ENCODE results near the gene KXD1. TPM values are rescaled to one million over a fixed set of nuclear protein-coding genes. Genes with fewer than 3 reads are reported as not detected.
"Not testable (repeated sequence)": the region's sequence is repeated elsewhere in the genome, so short reads cannot be mapped to it uniquely, and the experiment has no call there.

The KXD1 gene
- total RNA-seq, 1 donor from 2014 or later = 16.4 TPM

DNA sequence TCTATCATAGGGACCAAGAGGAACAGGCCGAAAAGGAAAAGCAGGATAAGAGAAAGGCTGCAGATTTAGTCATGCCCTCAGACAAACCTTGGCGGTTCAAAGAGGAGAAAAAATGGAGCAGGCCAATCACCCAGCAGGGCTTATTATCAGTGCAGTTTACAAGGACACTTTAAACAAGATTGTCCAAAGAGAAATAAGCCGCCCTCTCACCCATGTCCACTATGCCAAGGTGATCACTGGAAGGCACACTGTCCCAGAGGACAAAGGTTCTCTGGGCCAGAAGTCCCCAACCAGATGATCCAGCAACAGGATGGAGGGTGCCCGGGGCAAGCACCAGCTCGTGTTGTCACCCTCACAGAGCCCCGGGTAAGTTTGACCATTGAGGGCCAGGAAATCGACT, 22.6 kb downstream of the KXD1 start:
- no peak for DNase-seq

DNA sequence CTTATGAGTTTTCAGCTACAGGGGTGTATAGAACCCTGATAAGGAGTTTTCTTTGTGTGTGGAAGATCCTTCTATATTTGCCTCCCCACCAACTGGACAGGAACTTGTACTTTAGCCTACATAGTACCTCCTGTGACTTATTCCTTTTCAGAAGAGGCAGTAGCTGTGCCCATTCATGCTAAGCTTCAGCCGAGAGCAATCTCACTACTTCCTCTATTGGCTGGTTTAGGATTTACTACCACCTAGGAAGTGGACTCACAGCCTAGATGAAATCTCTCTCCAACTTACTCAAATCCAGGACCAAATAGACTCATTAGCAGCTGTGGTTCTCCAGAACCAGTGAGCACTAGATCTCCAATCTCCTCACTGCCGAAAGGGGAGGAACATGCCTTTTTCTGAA, 28.6 kb downstream of the KXD1 start:
- DNase-seq = no peak

DNA sequence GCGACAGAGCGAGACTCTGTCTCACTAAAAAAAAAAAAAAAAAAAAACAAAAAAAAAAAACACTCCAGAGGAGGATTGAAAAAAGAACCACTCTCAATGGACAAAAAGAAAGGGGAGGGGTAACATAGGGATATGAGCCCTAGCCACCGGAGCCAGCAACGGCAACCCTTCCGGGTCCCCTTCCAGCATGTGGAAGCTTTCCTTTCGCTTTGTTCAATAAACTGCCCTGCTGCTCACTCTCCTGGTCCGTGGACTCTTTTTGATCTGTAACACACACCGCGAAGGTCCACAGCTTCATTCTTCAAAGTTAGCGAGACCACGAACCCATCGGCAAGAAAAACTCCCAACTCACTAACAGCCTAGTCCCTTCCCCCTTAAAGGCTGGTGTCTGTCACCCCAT, 29.9 kb downstream of the KXD1 start:
- DNase-seq = no peak

DNA sequence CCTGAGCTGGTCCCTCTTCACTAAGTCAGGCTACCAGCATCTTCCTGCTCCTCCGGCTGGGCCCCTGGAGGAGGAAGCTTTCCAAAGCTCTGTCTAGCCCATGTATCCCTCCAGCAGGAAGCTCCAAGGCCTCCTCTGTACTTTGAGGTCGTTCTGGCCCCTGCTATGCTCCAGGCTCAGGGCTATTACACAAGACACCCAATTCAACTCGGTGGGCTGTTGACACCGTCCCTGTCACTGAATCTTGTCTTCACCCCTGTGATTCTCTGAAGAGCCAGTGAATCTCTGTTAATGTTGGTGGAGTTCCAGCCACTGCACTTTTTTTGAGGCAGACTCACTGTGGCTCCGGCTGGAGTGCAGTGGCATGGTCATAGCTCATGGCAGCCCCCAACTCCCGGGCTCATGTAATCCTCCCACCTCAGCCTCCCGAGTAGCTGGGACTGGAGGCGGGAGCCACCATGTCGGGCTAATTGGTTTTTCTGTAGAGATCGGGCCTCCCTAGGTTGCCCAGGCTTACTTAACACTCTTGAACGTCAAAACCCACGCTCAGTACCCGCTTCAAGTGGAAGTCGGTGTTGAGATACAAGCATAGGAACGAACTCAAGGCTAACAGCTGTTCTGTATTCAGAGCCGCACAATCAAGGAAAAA, 30.4 kb downstream of the KXD1 start:
- no peak for DNase-seq

DNA sequence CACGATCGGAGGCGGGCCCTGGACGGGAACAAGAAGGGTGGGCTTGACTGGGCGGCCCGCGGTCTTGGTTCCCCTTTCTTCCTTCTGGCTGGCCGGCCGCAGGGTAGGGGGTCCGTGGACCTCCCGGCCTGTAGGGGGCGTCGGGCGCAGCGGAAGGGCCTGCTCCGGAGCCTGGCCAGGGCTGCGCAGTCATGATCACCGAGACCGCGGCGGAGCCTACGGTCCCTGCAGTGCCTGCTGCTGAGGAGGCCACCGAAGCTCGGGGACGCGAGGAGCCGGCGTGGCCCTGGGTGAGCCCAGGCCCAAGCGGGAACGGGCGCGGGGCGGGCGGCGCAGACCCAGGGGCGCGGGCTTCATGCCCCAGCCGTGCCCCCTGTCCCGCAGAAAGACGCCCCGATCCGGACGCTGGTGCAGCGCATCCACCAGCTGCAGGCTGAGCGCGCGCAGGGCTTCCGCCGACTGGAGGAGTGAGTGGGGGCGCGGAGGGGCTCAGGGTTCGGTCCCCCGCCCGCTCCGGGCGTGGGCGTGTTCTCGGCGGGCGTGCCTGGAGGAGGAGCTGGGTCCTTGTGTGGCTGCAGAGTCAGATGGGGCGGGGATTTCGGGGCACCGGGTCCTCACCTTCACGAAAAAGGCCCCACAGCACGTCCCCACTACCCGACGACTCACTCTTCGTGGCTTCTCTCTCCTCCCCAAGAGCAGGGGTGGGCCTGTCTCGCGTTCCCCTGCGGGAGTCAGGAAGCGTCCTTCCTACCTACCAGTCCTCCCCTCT, 31.1 kb downstream of the KXD1 start, which contains the start of gene REX1BD:
Gene REX1BD (plus strand): TSS at position 188 of the 769 bp plus-strand sequence. CDS start 4 bp downstream, at position 192.
- peak; percentile 74 for DNase-seq

GRCh38 chr19:18589380-18590272, 32.0 kb downstream of the KXD1 start:
- DNase-seq = no peak

GRCh38 chr19:18590273-18591272, 32.9 kb downstream of the KXD1 start:
- peak; percentile 90 for DNase-seq

DNA sequence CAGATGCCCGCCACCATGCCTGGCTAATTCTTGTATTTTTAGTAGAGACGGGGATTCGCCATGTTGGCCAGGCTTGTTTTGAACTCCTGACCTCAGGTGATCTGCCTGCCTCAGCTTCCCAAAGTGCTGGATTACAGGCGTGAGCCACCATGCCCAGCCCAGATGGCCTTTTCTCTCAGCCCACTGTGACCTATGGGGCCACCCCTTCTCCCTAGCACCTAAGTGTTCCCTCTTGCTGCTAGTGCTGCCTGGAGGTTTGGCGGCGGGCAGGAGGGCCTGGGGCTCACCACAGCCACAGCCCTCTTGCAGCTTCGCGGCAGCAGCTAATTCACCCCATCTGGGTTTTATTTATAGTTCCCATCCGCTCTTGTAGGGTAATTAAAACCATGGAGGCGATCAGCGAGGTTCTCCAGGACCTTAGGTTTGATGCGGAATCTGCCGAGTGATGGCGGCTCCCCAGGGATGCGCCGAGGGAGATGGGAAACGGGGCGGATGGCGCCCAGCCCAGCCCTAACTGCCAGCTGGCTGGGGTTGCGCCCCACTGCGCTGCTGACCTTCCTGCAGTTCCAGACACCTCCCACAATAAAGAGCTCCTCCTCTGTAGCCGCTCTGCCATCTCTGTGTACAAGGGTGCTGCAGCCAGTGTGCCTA, 34.2 kb downstream of the KXD1 start:
- DNase-seq = no peak

DNA sequence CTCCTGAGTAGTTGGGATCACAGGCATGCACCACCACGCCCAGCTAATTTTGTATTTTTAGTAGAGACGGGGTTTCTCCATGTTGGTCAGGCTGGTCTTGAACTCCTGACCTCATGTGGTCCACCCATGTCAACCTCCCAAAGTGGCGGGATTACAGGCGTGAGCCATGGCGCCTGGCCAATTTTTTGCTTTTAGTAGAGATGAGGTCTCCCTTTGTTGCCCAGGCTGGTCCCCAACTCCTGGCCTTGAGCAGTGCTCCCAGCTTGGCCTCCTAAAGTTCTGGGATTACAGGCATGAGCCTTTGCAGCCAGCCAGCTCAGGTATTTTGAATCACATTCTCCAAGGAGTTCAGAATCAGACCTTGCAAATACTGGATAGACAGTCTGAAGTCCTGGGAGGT, 35.1 kb downstream of the KXD1 start:
- not testable (repeated sequence) for DNase-seq

GRCh38 chr19:18593367-18594095, 35.9 kb downstream of the KXD1 start:
- no peak for DNase-seq

- DNase-seq = no peak
These were observed 36.6 kb downstream of the KXD1 start for GRCh38 chr19:18594096-18594823.

GRCh38 chr19:18594824-18595373, 37.2 kb downstream of the KXD1 start:
- DNase-seq = no peak

DNA sequence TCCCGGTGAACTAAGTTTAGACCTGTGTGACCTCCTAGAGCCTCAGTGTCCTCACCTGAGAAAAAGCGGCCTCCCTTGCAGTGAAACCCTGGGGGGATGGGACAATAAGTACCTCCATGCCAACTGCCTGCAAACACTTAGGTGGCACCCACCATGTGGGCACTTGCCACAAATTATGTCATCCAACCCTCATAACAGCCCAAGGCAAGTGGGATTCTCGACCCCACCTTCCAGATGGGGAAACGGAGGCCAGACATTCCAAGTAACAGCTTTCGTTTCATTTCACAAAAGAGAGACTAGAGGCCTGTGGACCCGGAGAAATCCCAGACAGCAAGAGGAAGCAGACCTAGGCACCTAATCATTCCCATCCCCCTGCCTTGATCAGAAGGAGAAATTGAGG, 37.8 kb downstream of the KXD1 start:
- DNase-seq = no peak

- no peak for DNase-seq
These were observed 39.1 kb downstream of the KXD1 start for GRCh38 chr19:18596752-18597157.

- no peak for DNase-seq
These were observed 40.4 kb downstream of the KXD1 start for GRCh38 chr19:18597809-18598660.

DNA sequence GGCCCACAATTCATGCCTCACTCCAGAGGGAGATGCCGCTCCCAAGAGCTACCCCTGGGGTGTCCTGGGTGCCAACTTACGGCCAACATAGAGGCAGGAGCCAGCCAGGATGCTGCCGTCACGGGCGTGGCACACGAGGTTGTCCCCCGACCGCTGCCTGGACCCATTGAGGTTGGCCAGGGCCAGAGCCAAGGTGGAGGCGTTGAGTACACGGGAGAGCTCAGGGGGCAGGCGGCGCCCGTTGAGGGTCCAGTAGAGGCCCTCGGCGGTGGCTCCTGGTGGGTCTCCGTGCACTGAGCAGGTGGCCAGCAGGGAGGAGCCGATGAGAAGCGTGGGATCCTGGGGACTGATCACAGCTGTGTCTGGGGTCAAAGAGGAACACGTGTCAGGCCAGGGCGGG, 41.8 kb downstream of the KXD1 start:
- DNase-seq = no peak

DNA sequence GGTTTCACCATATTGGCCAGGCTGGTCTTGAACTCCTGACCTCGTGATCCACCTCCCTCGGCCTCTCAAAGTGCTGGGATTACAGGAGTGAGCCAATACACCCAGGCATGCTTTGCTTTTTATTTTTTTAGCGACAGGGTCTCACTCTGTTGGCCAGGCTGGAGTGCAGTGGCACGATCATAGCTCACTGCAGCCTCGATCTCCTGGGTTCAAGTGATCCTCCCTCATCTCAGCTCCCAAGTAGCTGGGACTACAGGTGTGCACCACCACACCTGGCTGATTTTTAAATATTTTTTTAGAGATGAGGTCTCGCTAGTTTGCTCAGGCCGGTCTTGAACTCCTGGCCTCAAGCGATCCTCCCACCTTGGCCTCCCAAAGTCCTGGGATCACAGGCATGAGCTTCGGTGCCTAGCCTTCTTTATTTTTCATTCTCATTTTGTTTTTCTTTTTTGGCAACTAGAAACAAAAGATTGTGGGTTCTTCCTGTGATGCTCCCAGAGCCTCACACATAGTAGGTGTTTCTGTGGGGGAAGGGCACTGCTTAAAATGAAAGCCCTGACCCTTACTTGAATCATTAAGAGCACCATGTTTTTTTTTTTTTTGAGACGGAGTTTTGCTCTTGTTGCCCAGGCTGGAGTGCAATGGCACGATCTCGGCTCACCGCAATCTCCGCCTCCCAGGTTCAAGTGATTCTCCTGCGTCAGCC, 43.2 kb downstream of the KXD1 start:
- not testable (repeated sequence) for DNase-seq

DNA sequence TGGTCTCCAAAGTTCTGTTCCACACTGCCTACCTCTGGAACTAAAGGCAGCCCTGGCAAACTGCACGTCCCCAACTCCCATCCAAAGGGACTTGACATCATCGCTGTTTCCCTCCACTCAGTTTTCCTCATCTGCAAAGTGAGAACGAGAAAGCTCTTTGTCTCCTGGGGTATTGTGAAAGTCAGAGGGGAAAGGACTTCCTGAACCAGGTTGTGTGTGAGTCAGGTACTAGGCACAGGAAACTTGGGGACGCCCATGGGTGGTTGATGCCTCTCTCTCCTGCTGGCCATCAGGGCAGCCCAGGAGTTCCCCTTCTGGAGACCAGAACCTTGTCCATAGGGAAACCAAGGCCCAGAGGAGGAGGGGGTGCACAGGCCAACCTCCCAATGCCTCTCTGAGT, 44.2 kb downstream of the KXD1 start:
- no peak for DNase-seq
